H1 (cell line): ENCODE data around the gene UBE2H. TPM values are rescaled to one million over a fixed set of nuclear protein-coding genes. Genes with fewer than 3 reads are reported as not detected.

ENCODE experiments used
- CTCF ChIA-PET: fragments of 300-600 bp; sonication (Branson Sonifier 250); formaldehyde crosslinking; loops from one replicate; lab custom pipeline; 2021; ENCODE audit not compliant: partially characterized antibody; lab: Charles Lee
- POLR2A ChIA-PET: fragments of 300-600 bp; sonication (Branson Sonifier 250); formaldehyde crosslinking; loops from one replicate; lab custom pipeline; 2021; ENCODE audit warnings: inconsistent platforms; ENCODE audit not compliant: partially characterized antibody; lab: Charles Lee
- DNase-seq, 2 experiments: peaks; one replicate each; pipeline versions ENCODE4 v3.0.0 to v3.0.0-alpha.2; 2010 to 2022; ENCODE audit warnings: low spot score in 2 of 2, low read depth in 1 of 2, mixed read lengths in 1 of 2
- FAIRE-seq: peaks from 2 replicates; lab custom pipeline; 2011; peaks lifted over from hg19 to GRCh38; lab: Jason Lieb, UNC
- H2AFZ ChIP-seq: 2 replicates; pipeline ENCODE4 v1.8.1; 2012; ENCODE audit warnings: low read length, inconsistent platforms
- H2AK5ac ChIP-seq: 2 replicates; pipeline ENCODE4 v1.6.1; 2013; ENCODE audit warnings: low read depth, low read length
- H2BK120ac ChIP-seq: replicated peaks from 2 replicates; pipeline ENCODE3; 2013; ENCODE audit warnings: low read depth, low read length, inconsistent platforms
- H2BK12ac ChIP-seq: 2 replicates; pipeline ENCODE4 v1.6.1; 2013; ENCODE audit warnings: low read depth, low read length
- H2BK15ac ChIP-seq: 2 replicates; pipeline ENCODE4 v1.6.1; 2013; ENCODE audit warnings: low read length
- H2BK20ac ChIP-seq: 2 replicates; pipeline ENCODE4 v1.6.1; 2013; ENCODE audit warnings: low read length
- H2BK5ac ChIP-seq: 2 replicates; pipeline ENCODE4 v1.6.1; 2013; ENCODE audit warnings: low read depth, low read length
- H3K14ac ChIP-seq: 2 replicates; pipeline ENCODE4 v1.6.1; 2013; ENCODE audit warnings: inconsistent platforms; ENCODE audit not compliant: insufficient read length
- H3K18ac ChIP-seq: 2 replicates; pipeline ENCODE4 v1.6.1; 2013; ENCODE audit warnings: low read length; ENCODE audit errors: extremely low read depth
- H3K23ac ChIP-seq: 2 replicates; pipeline ENCODE4 v1.6.1; 2013; ENCODE audit warnings: inconsistent platforms; ENCODE audit not compliant: insufficient read length
- H3K23me2 ChIP-seq: 2 replicates; pipeline ENCODE4 v1.6.1; 2013; ENCODE audit warnings: low read depth, low read length
- H3K27ac ChIP-seq: 2 replicates; pipeline ENCODE4 v1.6.1; 2011; ENCODE audit warnings: low read depth, low read length, inconsistent platforms
- H3K27me3 ChIP-seq, 4 experiments: replicated peaks in 1 of 4; 1 replicate in 1 of 4; 2 replicates in 3 of 4; pipeline versions ENCODE4 v1.6.1 to v1.8.1; 2011 to 2013; ENCODE audit warnings: low read length in 3 of 4, mild to moderate bottlenecking in 3 of 4, inconsistent platforms in 2 of 4, mixed read lengths in 2 of 4, moderate library complexity in 1 of 4; ENCODE audit not compliant: control insufficient read depth in 3 of 4, insufficient read depth in 3 of 4; ENCODE audit errors: extremely low read depth in 1 of 4
- H3K36me3 ChIP-seq, 4 experiments: 2 replicates each; pipeline versions ENCODE4 v1.6.1 to v1.8.1; 2011 to 2013; ENCODE audit warnings: mild to moderate bottlenecking in 4 of 4, low read length in 3 of 4, moderate library complexity in 2 of 4, control low read depth in 1 of 4, inconsistent platforms in 1 of 4; ENCODE audit not compliant: insufficient read depth in 4 of 4, control insufficient read depth in 2 of 4
- H3K4ac ChIP-seq: replicated peaks from 2 replicates; pipeline ENCODE3; 2013; ENCODE audit warnings: low read length, low read depth, mixed read lengths, inconsistent platforms; ENCODE audit not compliant: insufficient read length
- H3K4me1 ChIP-seq, 4 experiments: replicated peaks in 1 of 4; 1 replicate in 1 of 4; 2 replicates in 3 of 4; pipeline versions ENCODE4 v1.6.1 to v1.8.1; 2011 to 2013; ENCODE audit warnings: low read length in 3 of 4, inconsistent platforms in 2 of 4, mixed read lengths in 1 of 4; ENCODE audit not compliant: insufficient read depth in 4 of 4, control insufficient read depth in 3 of 4
- H3K4me2 ChIP-seq, 2 experiments: 2 replicates each; pipeline versions ENCODE4 v1.6.1 to v1.8.1; 2011 to 2013; ENCODE audit warnings: low read depth in 2 of 2, low read length in 2 of 2, control low read depth in 1 of 2, inconsistent platforms in 1 of 2, mild to moderate bottlenecking in 1 of 2; ENCODE audit not compliant: insufficient read depth in 1 of 2
- H3K4me3 ChIP-seq, 4 experiments: fragments of 200-600, 300-600 bp in 1 of 4; sonication (generic), shearing (Covaris generic), sonication (Bioruptor Twin) in 1 of 4; 2 replicates each; pipeline versions ENCODE4 v1.5.1 to v1.8.1; 2011 to 2016; ENCODE audit warnings: low read length in 4 of 4, low read depth in 3 of 4, control low read depth in 2 of 4, inconsistent platforms in 2 of 4, mild to moderate bottlenecking in 2 of 4, mixed read lengths in 1 of 4, moderate library complexity in 1 of 4; ENCODE audit not compliant: insufficient read depth in 2 of 4; ENCODE audit errors: extremely low read depth in 1 of 4
- H3K56ac ChIP-seq: replicated peaks from 2 replicates; pipeline ENCODE3; 2013; ENCODE audit warnings: low read depth, mild to moderate bottlenecking, mixed read lengths, low read length, inconsistent platforms; ENCODE audit not compliant: insufficient read length
- H3K79me1 ChIP-seq: 2 replicates; pipeline ENCODE4 v1.6.1; 2013; ENCODE audit warnings: low read depth, low read length, control low read depth
- H3K79me2 ChIP-seq, 2 experiments: 2 replicates each; pipeline versions ENCODE4 v1.6.1 to v1.8.1; 2012 to 2013; ENCODE audit warnings: low read length in 2 of 2, mild to moderate bottlenecking in 2 of 2, inconsistent platforms in 1 of 2; ENCODE audit not compliant: insufficient read depth in 2 of 2, control insufficient read depth in 1 of 2
- H3K9ac ChIP-seq, 4 experiments: replicated peaks in 1 of 4; 1 replicate in 1 of 4; 2 replicates in 3 of 4; pipeline versions ENCODE4 v1.6.1 to v1.8.1; 2011 to 2013; ENCODE audit warnings: low read depth in 3 of 4, low read length in 3 of 4, control low read depth in 2 of 4, mild to moderate bottlenecking in 2 of 4, moderate library complexity in 2 of 4, inconsistent platforms in 1 of 4; ENCODE audit errors: extremely low read depth in 1 of 4
- H3K9me3 ChIP-seq, 2 experiments: 2 replicates each; pipeline versions ENCODE4 v1.6.1 to v1.8.1; 2012 to 2013; ENCODE audit warnings: mild to moderate bottlenecking in 2 of 2, moderate library complexity in 2 of 2, control low read depth in 1 of 2, inconsistent platforms in 1 of 2, low read depth in 1 of 2, low read length in 1 of 2, mixed read lengths in 1 of 2; ENCODE audit not compliant: insufficient read depth in 2 of 2
- H4K20me1 ChIP-seq, 2 experiments: replicated peaks in 1 of 2; 2 replicates each; pipeline versions ENCODE3 to v1.8.1; 2011 to 2013; ENCODE audit warnings: inconsistent platforms in 2 of 2, low read length in 2 of 2, mild to moderate bottlenecking in 1 of 2; ENCODE audit not compliant: insufficient read depth in 2 of 2, control insufficient read depth in 1 of 2
- H4K5ac ChIP-seq: 2 replicates; pipeline ENCODE4 v1.6.1; 2013; ENCODE audit warnings: low read length, low read depth, mixed read lengths, inconsistent platforms; ENCODE audit not compliant: insufficient read length
- H4K8ac ChIP-seq: 2 replicates; pipeline ENCODE4 v1.8.0; 2013; ENCODE audit warnings: mild to moderate bottlenecking, moderate library complexity, low read length, inconsistent platforms; ENCODE audit not compliant: insufficient read depth; ENCODE audit errors: extremely low read depth
- H4K91ac ChIP-seq: replicated peaks from 2 replicates; pipeline ENCODE3; 2013; ENCODE audit warnings: low read length, mixed read lengths, inconsistent platforms; ENCODE audit not compliant: insufficient read length
- CHD2 ChIP-seq: IDR thresholded peaks from 2 replicates; pipeline ENCODE4 v1.6.1; 2012; ENCODE audit warnings: low read length, improper control_type of control experiment
- HDAC2 ChIP-seq, 2 experiments: fragments of 300-600 bp in 1 of 2; sonication (generic) in 1 of 2; IDR thresholded peaks; 2 replicates each; pipeline ENCODE4 v1.6.1; 2011 to 2012; ENCODE audit warnings: low read depth in 2 of 2, low read length in 2 of 2, mild to moderate bottlenecking in 2 of 2, moderate library complexity in 2 of 2, borderline replicate concordance in 1 of 2, inconsistent platforms in 1 of 2
- JUND ChIP-seq: IDR thresholded peaks from 2 replicates; pipeline ENCODE4 v1.6.1; 2011; ENCODE audit warnings: mild to moderate bottlenecking, improper control_type of control experiment, low read length
- KDM4A ChIP-seq: IDR thresholded peaks from one replicate; pipeline ENCODE4 v1.7.1; 2012; ENCODE audit warnings: low read depth, mild to moderate bottlenecking, moderate library complexity, low read length, inconsistent platforms; ENCODE audit not compliant: severe bottlenecking
- MAFK ChIP-seq: IDR thresholded peaks from 2 replicates; pipeline ENCODE4 v1.6.1; 2012; ENCODE audit warnings: low read depth, mild to moderate bottlenecking, improper control_type of control experiment, low read length
- SAP30 ChIP-seq: fragments of 300-600 bp; sonication (generic); IDR thresholded peaks from 2 replicates; pipeline ENCODE4 v1.7.1; 2012; ENCODE audit warnings: low read length, moderate library complexity, mild to moderate bottlenecking, inconsistent platforms; ENCODE audit not compliant: insufficient read depth, insufficient replicate concordance
- SP2 ChIP-seq: IDR thresholded peaks from 2 replicates; pipeline ENCODE4 v1.6.1; 2012; ENCODE audit warnings: mild to moderate bottlenecking, low read length, inconsistent platforms
- TAF7 ChIP-seq: optimal IDR thresholded peaks from 2 replicates; pipeline ENCODE3; 2011; ENCODE audit warnings: low read depth, mild to moderate bottlenecking, inconsistent platforms, low read length, moderate library complexity, borderline replicate concordance
- TBP ChIP-seq: IDR thresholded peaks from 2 replicates; pipeline ENCODE4 v1.6.1; 2011; ENCODE audit warnings: low read depth, low read length, improper control_type of control experiment
- WGBS, 2 experiments: shearing (Covaris generic) in 1 of 2; methylation state at CpG; one replicate each; pipeline versions ENCODE4 v1.1.6 to v1.1.7; 2013 to 2015; ENCODE audit warnings: low lambda C conversion rate in 2 of 2, mixed read lengths in 2 of 2, inconsistent platforms in 1 of 2, low coverage in 1 of 2, missing lambda C conversion rate in 1 of 2; ENCODE audit not compliant: insufficient replicate concordance in 2 of 2, insufficient coverage in 1 of 2, insufficient read length in 1 of 2; ENCODE audit errors: extremely low coverage in 1 of 2, missing lambda C conversion rate in 1 of 2; 5-methylcytosine and 5-hydroxymethylcytosine counted together
- polyA plus RNA-seq, 7 experiments: library from polyadenylated mRNA; depleted of rRNA in 3 of 7; stranded (reverse) in 5 of 7; unstranded in 2 of 7; fragments of >200 nt in 5 of 7; fragments of 200-250 nt in 2 of 7; gene quantifications; 1 replicate in 5 of 7; 2 replicates in 1 of 7; 4 replicates in 1 of 7; pipeline versions ENCODE4 v1.2.1 to v1.2.3, GENCODE V29; 2011 to 2013; ENCODE audit warnings: missing spikeins in 2 of 7, mixed read lengths in 2 of 7
- total RNA-seq: library from RNA; stranded (reverse); fragmentation: NEBNext Ultra II Directional; extraction: Animal tissue kit (Norgen Biotek cat#: 25700); gene quantifications from 2 replicates; pipeline ENCODE4 v1.2.1, GENCODE V29; 2021
- TF ChIP-seq, protein P1 (sequence below): IDR thresholded peaks from 2 replicates; pipeline ENCODE4 v1.6.1; 2012; ENCODE audit warnings: low read length, inconsistent platforms
- TF ChIP-seq, protein P2 (sequence below): IDR thresholded peaks from 2 replicates; pipeline ENCODE4 v1.6.1; 2012; ENCODE audit warnings: inconsistent platforms

UBE2H gene
- total and polyA plus RNA-seq, 2 of the 8 experiments (the other 6 are each of a cell fraction or from before 2014, with no cell fraction given): 30.6 to 62.2 TPM

DNA sequence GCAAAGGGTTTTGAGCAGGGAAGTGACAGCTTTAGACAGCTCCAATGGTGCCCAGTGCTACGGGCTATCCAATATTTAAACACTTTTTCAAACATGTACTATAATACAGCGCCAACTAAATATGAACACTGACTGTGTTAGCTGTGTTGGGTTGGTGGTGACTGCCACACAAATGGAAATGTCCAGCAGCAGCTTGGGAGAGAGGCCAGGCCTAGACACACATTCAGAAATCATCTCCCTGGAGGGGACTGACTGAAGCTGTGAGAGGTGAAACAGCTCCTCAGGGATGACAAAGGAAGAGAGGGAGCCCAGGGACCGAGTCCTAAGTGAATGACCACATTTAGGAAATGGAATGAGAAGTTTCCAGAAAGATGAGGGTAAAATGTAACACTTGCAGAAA lies 115.8 kb downstream of the UBE2H start:
- H3K4ac ChIP-seq: no peak overlapping the region
- H3K14ac ChIP-seq: no peak overlapping the region
- no peak overlapping the region for H3K56ac ChIP-seq
- no peak overlapping the region for H3K27ac ChIP-seq
- no peaks in the 10 kb centered on the region for H3K9me3 ChIP-seq
- DNase-seq (no peak), FAIRE-seq (no peak)
- H4K5ac ChIP-seq: no peak overlapping the region
- H3K23me2 ChIP-seq: no peaks in the 10 kb centered on the region
- no peaks in the 10 kb centered on the region for H4K20me1 ChIP-seq
- H3K36me3 ChIP-seq: peaks cover 0 to 18% (median 0%) of the 10 kb centered on the region in 4 experiments; a peak in 3 of 8 replicates
- ChIA-PET POLR2A (no interaction called here), CTCF (interaction anchor here (0.7 to 5.4 kb wide), 7 partner anchors 8 to 176 kb away, joined by 3 to 27 read pairs (median 5); no protein-coding TSS in a partner anchor)
- peaks cover 9 to 35% (median 30%) of the 10 kb centered on the region in 4 experiments for H3K4me1 ChIP-seq
- H3K4me3 ChIP-seq: no peak overlapping the region
- 0 out of 2 replicates have a peak overlapping the region, but pooled peaks have one; percentile 1 for H2BK20ac ChIP-seq
- peak overlapping the region; percentile 88 for H3K18ac ChIP-seq
- H2BK120ac ChIP-seq: no peak overlapping the region
- peak overlapping the region in 1 of 2 experiments; percentile 16; a peak in 2 of 4 replicates for H3K4me2 ChIP-seq
- peaks cover 0 to 18% of the 10 kb centered on the region in 2 experiments; a peak in 3 of 4 replicates for H3K79me2 ChIP-seq
- H2AFZ ChIP-seq: no peak overlapping the region
- H2BK12ac ChIP-seq: peak overlapping the region; percentile 77; the same call in 1 of the 2 replicates
- H2BK5ac ChIP-seq: peak overlapping the region; percentile 78; the same call in 1 of the 2 replicates
- no peaks in the 10 kb centered on the region; the same call in 1 of the 2 replicates for H3K79me1 ChIP-seq
- H3K9ac ChIP-seq: peak overlapping the region in 1 of 4 experiments; percentile 32; a peak in 2 of 7 replicates
- no peak overlapping the region for H4K91ac ChIP-seq
- no peak overlapping the region; the same call in 1 of the 2 replicates for H4K8ac ChIP-seq
- H2BK15ac ChIP-seq: no peak overlapping the region
- H3K27me3 ChIP-seq: no peaks in the 10 kb centered on the region
- peak overlapping the region; percentile 65; the same call in 1 of the 2 replicates for H2AK5ac ChIP-seq
- WGBS, 2 experiments: 69% methylated on average over 3 of the region's 3 CpGs; no CpG with 5 or more reads in 1 of the 2 experiments
- H3K23ac ChIP-seq: no peak overlapping the region
- TF ChIP-seq, protein P1, sequence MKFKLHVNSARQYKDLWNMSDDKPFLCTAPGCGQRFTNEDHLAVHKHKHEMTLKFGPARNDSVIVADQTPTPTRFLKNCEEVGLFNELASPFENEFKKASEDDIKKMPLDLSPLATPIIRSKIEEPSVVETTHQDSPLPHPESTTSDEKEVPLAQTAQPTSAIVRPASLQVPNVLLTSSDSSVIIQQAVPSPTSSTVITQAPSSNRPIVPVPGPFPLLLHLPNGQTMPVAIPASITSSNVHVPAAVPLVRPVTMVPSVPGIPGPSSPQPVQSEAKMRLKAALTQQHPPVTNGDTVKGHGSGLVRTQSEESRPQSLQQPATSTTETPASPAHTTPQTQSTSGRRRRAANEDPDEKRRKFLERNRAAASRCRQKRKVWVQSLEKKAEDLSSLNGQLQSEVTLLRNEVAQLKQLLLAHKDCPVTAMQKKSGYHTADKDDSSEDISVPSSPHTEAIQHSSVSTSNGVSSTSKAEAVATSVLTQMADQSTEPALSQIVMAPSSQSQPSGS: no peak
- TF ChIP-seq HDAC2 (IDR thresholded peaks at IDR 0.05; ENCODE audit: borderline replicate concordance in 1 of 2, low read depth in 2 of 2, low read length in 2 of 2): no peak
- no peak for TF ChIP-seq MAFK
- no peak for TF ChIP-seq TBP
- TF ChIP-seq SAP30: no peak
- TF ChIP-seq, protein P2, sequence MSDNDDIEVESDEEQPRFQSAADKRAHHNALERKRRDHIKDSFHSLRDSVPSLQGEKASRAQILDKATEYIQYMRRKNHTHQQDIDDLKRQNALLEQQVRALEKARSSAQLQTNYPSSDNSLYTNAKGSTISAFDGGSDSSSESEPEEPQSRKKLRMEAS: no peak
- no peak for TF ChIP-seq KDM4A
- no peak for TF ChIP-seq TAF7
- no peak for TF ChIP-seq CHD2
- no peak for TF ChIP-seq JUND
- no peak for TF ChIP-seq SP2
